ENCODE measurements around the gene DDX50. TPM values are rescaled to one million over a fixed set of nuclear protein-coding genes. Genes with fewer than 3 reads are reported as not detected.

Gene DDX50
- total and polyA plus RNA-seq, 9 donors, result 41.1 to 63.6 (median 46.5) TPM

Other genes with a start within 250 kb of the DDX50 start
- gene CCAR1, start 180.1 kb upstream of the DDX50 start, total RNA-seq, result 36.0 TPM
- gene CCAR1, start 180.1 kb upstream of the DDX50 start, polyA plus RNA-seq (ENCODE audit: insufficient read depth in 1 of 8, insufficient read length in 8 of 8, low replicate concordance in 1 of 8), result 10 to 100 TPM; 57.7 to 78.8 (median 71.0) TPM
- gene STOX1, start 73.8 kb upstream of the DDX50 start, total RNA-seq, result 2.7 TPM
- 1 to 10 TPM; 1.3 to 3.9 (median 2.6) TPM for gene STOX1, start 73.8 kb upstream of the DDX50 start, polyA plus RNA-seq (ENCODE audit: insufficient read depth in 1 of 8, insufficient read length in 8 of 8, low replicate concordance in 1 of 8)
- 35.9 TPM for gene DDX21, start 54.9 kb downstream of the DDX50 start, total RNA-seq
- gene DDX21, start 54.9 kb downstream of the DDX50 start, polyA plus RNA-seq (ENCODE audit: insufficient read depth in 1 of 8, insufficient read length in 8 of 8, low replicate concordance in 1 of 8), result 10 to 100 TPM; 30.9 to 49.9 (median 41.8) TPM
- 20.1 TPM for gene KIFBP, start 87.5 kb downstream of the DDX50 start, total RNA-seq
- 10 to 100 TPM; 17.9 to 25.7 (median 21.9) TPM for gene KIFBP, start 87.5 kb downstream of the DDX50 start, polyA plus RNA-seq (ENCODE audit: insufficient read depth in 1 of 8, insufficient read length in 8 of 8, low replicate concordance in 1 of 8)
- 22.1 TPM for gene SRGN, start 186.8 kb downstream of the DDX50 start, total RNA-seq
- gene SRGN, start 186.8 kb downstream of the DDX50 start, polyA plus RNA-seq (ENCODE audit: insufficient read depth in 1 of 8, insufficient read length in 8 of 8, low replicate concordance in 1 of 8), result 10 to 100 TPM; 20.3 to 38.1 (median 24.3) TPM
- gene VPS26A, start 222.9 kb downstream of the DDX50 start, total RNA-seq, result 20.3 TPM
- gene VPS26A, start 222.9 kb downstream of the DDX50 start, polyA plus RNA-seq (ENCODE audit: insufficient read depth in 1 of 8, insufficient read length in 8 of 8, low replicate concordance in 1 of 8), result 10 to 100 TPM; 34.4 to 51.2 (median 41.1) TPM